Ovary (tissue), 3 donors: ENCODE measurements around the gene FOXI3.

Experiments
- CTCF ChIP-seq, 3 donors: fragments of 450-650 bp in 2 of 3; fragments of 200-600 bp in 1 of 3; IDR thresholded peaks; one replicate each; pipeline versions ENCODE4 v1.5.1 to v1.8.0; 2016 to 2022; ENCODE audit warnings: antibody characterized with exemption in 3 of 3, mild to moderate bottlenecking in 1 of 3
- EP300 ChIP-seq: sonication (generic); formaldehyde crosslinking; IDR thresholded peaks from one replicate; pipeline ENCODE4 v1.6.1; 2017; ENCODE audit warnings: antibody characterized with exemption
- donor health status: DM: no; HTN: no; CAD: no.

- TF ChIP-seq CTCF (IDR thresholded peaks at IDR 0.05) (no peak), EP300 (no peak)
These were observed 36.4 kb downstream of the FOXI3 start for GRCh38 chr2:88416016-88416663.
